Activated CD4-positive, alpha-beta T cell treated with anti-CD3 and anti-CD28 coated beads for 36 hours (primary cell): ENCODE results near the gene SMAD9. TPM values are rescaled to one million over a fixed set of nuclear protein-coding genes. Genes with fewer than 3 reads are reported as not detected.

Source experiments
- ATAC-seq: fragments of 200-7000 bp; cut with Tn5 transposase; one replicate; pipeline ENCODE4 v1.10.0; 2021; ENCODE audit warnings: mild to moderate bottlenecking, moderate library complexity
- CTCF ChIA-PET: fragments of 350-600 bp; sonication (Branson Sonifier 250); formaldehyde crosslinking; loops from one replicate; lab custom pipeline; 2021; ENCODE audit warnings: antibody characterized with exemption; lab: Charles Lee
- POLR2A ChIA-PET: fragments of 350-600 bp; sonication (Branson Sonifier 250); formaldehyde crosslinking; loops from one replicate; lab custom pipeline; 2021; ENCODE audit warnings: antibody characterized with exemption, inconsistent platforms; lab: Charles Lee
- DNase-seq: peaks from one replicate; pipeline ENCODE4 v3.0.0-alpha.2; 2020
- H3K27ac Mint-ChIP-seq: one replicate; pipeline ENCODE4 v1.8.0; 2021; ENCODE audit warnings: mixed read lengths
- H3K27me3 Mint-ChIP-seq: one replicate; pipeline ENCODE4 v1.8.0; 2021; ENCODE audit warnings: mixed read lengths
- H3K36me3 Mint-ChIP-seq: one replicate; pipeline ENCODE4 v1.8.0; 2021; ENCODE audit warnings: low read depth, mixed read lengths
- H3K4me1 Mint-ChIP-seq: one replicate; pipeline ENCODE4 v1.8.0; 2021; ENCODE audit warnings: mixed read lengths
- H3K4me3 Mint-ChIP-seq: one replicate; pipeline ENCODE4 v1.8.0; 2021; ENCODE audit warnings: mild to moderate bottlenecking, moderate library complexity, mixed read lengths
- H3K9me3 Mint-ChIP-seq: one replicate; pipeline ENCODE4 v1.8.0; 2021; ENCODE audit warnings: low read depth, mixed read lengths
- intact Hi-C, 2 experiments: fragments of 100-400 bp; cut with DNase I in 1 of 2; cut with micrococcal nuclease in 1 of 2; formaldehyde crosslinking; loops; one replicate each; pipeline versions ENCODE4 v1.14.2 to v1.15.1; 2022 to 2024; cut with DNase I, micrococcal nuclease
- total RNA-seq, 2 experiments: library from RNA; stranded (reverse); gene quantifications; one replicate each; pipeline ENCODE4 v1.2.3, GENCODE V29; 2021

Gene SMAD9
- total RNA-seq, 2 experiments from 2014 or later: 0.14 to 0.18 TPM

- intact Hi-C loops: no loop called here
- Mint-ChIP-seq H3K4me3 (no peak overlapping the region), H3K9me3 (no peaks in the 10 kb centered on the region), H3K27me3 (peaks cover 19% of the 10 kb centered on the region), H3K36me3 (no peaks in the 10 kb centered on the region), H3K27ac (no peak overlapping the region), H3K4me1 (peaks cover 12% of the 10 kb centered on the region)
- DNase-seq: no peak
- no peak for ATAC-seq
- POLR2A ChIA-PET: no interaction called here
- CTCF ChIA-PET: interaction anchor here (0.7 to 1.2 kb wide), 3 partner anchors 12 to 166 kb away, joined by 3 to 6 read pairs (median 4); no protein-coding TSS in a partner anchor
These were observed 105.6 kb downstream of the SMAD9 start for GRCh38 chr13:36814465-36814864.

GRCh38 chr13:36813225-36813624 lies 106.8 kb downstream of the SMAD9 start:
- H3K9me3 Mint-ChIP-seq: no peaks in the 10 kb centered on the region
- ATAC-seq: no peak
- ChIA-PET CTCF (no interaction called here), POLR2A (no interaction called here)
- H3K27ac Mint-ChIP-seq: no peak overlapping the region
- no peaks in the 10 kb centered on the region for H3K36me3 Mint-ChIP-seq
- H3K27me3 Mint-ChIP-seq: peaks cover 21% of the 10 kb centered on the region
- intact Hi-C loops: no loop called here
- H3K4me3 Mint-ChIP-seq: no peak overlapping the region
- H3K4me1 Mint-ChIP-seq: peaks cover 6% of the 10 kb centered on the region
- no peak for DNase-seq

GRCh38 chr13:36807616-36808015 lies 112.4 kb downstream of the SMAD9 start:
- intact Hi-C loops: no loop called here
- POLR2A ChIA-PET: interaction anchor here (0.6 kb wide), 1 partner anchor 554 kb away, joined by 3 read pairs; no protein-coding TSS in a partner anchor
- Mint-ChIP-seq H3K27ac (no peak overlapping the region), H3K36me3 (no peaks in the 10 kb centered on the region), H3K4me1 (no peaks in the 10 kb centered on the region), H3K4me3 (no peak overlapping the region), H3K9me3 (no peaks in the 10 kb centered on the region), H3K27me3 (peaks cover 25% of the 10 kb centered on the region)
- ATAC-seq (no peak), DNase-seq (no peak)
- CTCF ChIA-PET: interaction anchor here (0.6 to 1.0 kb wide), 4 partner anchors 9 to 399 kb away, joined by 3 to 5 read pairs (median 4); no protein-coding TSS in a partner anchor

- Mint-ChIP-seq H3K36me3 (no peaks in the 10 kb centered on the region), H3K4me1 (no peaks in the 10 kb centered on the region), H3K4me3 (no peak overlapping the region), H3K27ac (no peak overlapping the region), H3K9me3 (no peaks in the 10 kb centered on the region), H3K27me3 (peaks cover 20% of the 10 kb centered on the region)
- ATAC-seq (no peak), DNase-seq (no peak)
- ChIA-PET POLR2A (interaction anchor here (0.6 kb wide), 1 partner anchor 513 kb away, joined by 3 read pairs; no protein-coding TSS in a partner anchor), CTCF (no interaction called here)
- intact Hi-C loops: no loop called here
These were observed 113.9 kb downstream of the SMAD9 start for GRCh38 chr13:36806102-36806501.

GRCh38 chr13:36804588-36804987 lies 115.5 kb downstream of the SMAD9 start:
- Mint-ChIP-seq H3K27ac (no peak overlapping the region), H3K4me1 (no peaks in the 10 kb centered on the region), H3K36me3 (no peaks in the 10 kb centered on the region), H3K27me3 (peaks cover 21% of the 10 kb centered on the region), H3K9me3 (no peaks in the 10 kb centered on the region), H3K4me3 (no peak overlapping the region)
- ChIA-PET POLR2A (no interaction called here), CTCF (interaction anchor here (0.7 kb wide), 1 partner anchor 472 kb away, joined by 3 read pairs; no protein-coding TSS in a partner anchor)
- DNase-seq (no peak), ATAC-seq (no peak)
- intact Hi-C loops: no loop called here

- Mint-ChIP-seq H3K36me3 (no peaks in the 10 kb centered on the region), H3K27me3 (peaks cover 18% of the 10 kb centered on the region), H3K27ac (no peak overlapping the region), H3K9me3 (no peaks in the 10 kb centered on the region), H3K4me3 (no peak overlapping the region), H3K4me1 (no peaks in the 10 kb centered on the region)
- no peak for ATAC-seq
- DNase-seq: no peak
- intact Hi-C loops: no loop called here
- ChIA-PET CTCF (no interaction called here), POLR2A (no interaction called here)
These were observed 119.0 kb downstream of the SMAD9 start for GRCh38 chr13:36801035-36801434.

- no peaks in the 10 kb centered on the region for H3K36me3 Mint-ChIP-seq
- H3K27ac Mint-ChIP-seq: no peak overlapping the region
These were observed 124.0 kb downstream of the SMAD9 start for GRCh38 chr13:36796052-36796451.

GRCh38 chr13:36795463-36795862 lies 124.6 kb downstream of the SMAD9 start:
- DNase-seq (no peak), ATAC-seq (no peak)
- H3K4me1 Mint-ChIP-seq: no peaks in the 10 kb centered on the region
- H3K27ac Mint-ChIP-seq: no peak overlapping the region
- intact Hi-C loops: no loop called here
- H3K9me3 Mint-ChIP-seq: no peaks in the 10 kb centered on the region
- POLR2A ChIA-PET: no interaction called here
- H3K36me3 Mint-ChIP-seq: no peaks in the 10 kb centered on the region
- CTCF ChIA-PET: no interaction called here
- H3K27me3 Mint-ChIP-seq: peaks cover 19% of the 10 kb centered on the region
- H3K4me3 Mint-ChIP-seq: no peak overlapping the region

More at GRCh38 chr13:36796052-36796451, 124.0 kb downstream of the SMAD9 start:
- Mint-ChIP-seq H3K4me1 (no peaks in the 10 kb centered on the region), H3K27me3 (peaks cover 22% of the 10 kb centered on the region), H3K9me3 (no peaks in the 10 kb centered on the region), H3K4me3 (no peak overlapping the region)
- ChIA-PET CTCF (no interaction called here), POLR2A (no interaction called here)
- ATAC-seq (no peak), DNase-seq (no peak)
- intact Hi-C loops: no loop called here

Other genes starting within 250 kb of the SMAD9 start
- not detected for gene SERTM1, start 246.2 kb downstream of the SMAD9 start, total RNA-seq
- gene RFXAP, start 101.0 kb downstream of the SMAD9 start, total RNA-seq: 10 to 100 TPM; 10.1 to 13.8 TPM
- gene ALG5, start 79.1 kb upstream of the SMAD9 start, total RNA-seq: 10 to 100 TPM; 21.1 to 28.3 TPM
- 100 to 1,000 TPM; 179 to 216 TPM for gene EXOSC8, start 80.5 kb upstream of the SMAD9 start, total RNA-seq
- 10 to 100 TPM; 67.2 to 69.4 TPM for gene SUPT20H, start 139.4 kb upstream of the SMAD9 start, total RNA-seq
- gene CSNK1A1L, start 185.4 kb upstream of the SMAD9 start, total RNA-seq: not detected